Fibroblast of lung (primary cell): ENCODE data around the gene RGS3.

ENCODE experiments used
- CTCF ChIP-seq, 2 donors: IDR thresholded peaks in 1 of 2; conservative IDR thresholded peaks in 1 of 2; 1 replicate in 1 of 2; 2 replicates in 1 of 2; pipeline ENCODE4 v1.5.1; 2011 to 2012; ENCODE audit warnings: low read length in 2 of 2, control low read depth in 1 of 2, inconsistent platforms in 1 of 2, low read depth in 1 of 2, mild to moderate bottlenecking in 1 of 2
- EZH2 ChIP-seq: IDR thresholded peaks from 2 replicates; pipeline ENCODE4 v1.5.1; 2012; ENCODE audit warnings: low read length, control low read depth, mild to moderate bottlenecking; ENCODE audit errors: missing control alignments

- TF ChIP-seq CTCF (conservative IDR thresholded peaks at IDR 0.05 in 1 of 2, IDR thresholded peaks at IDR 0.05 in 1 of 2; ENCODE audit: low read depth in 1 of 2, low read length in 2 of 2) (no peak), EZH2 (no peak)
These were observed 100.4 kb downstream of the RGS3 start for GRCh38 chr9:113563826-113564497.
